DND-41 (cell line): ENCODE measurements around the gene TM9SF2.

Experiments used
- CTCF ChIP-seq: IDR thresholded peaks from 2 replicates; pipeline ENCODE4 v1.5.1; 2012; ENCODE audit warnings: borderline replicate concordance, low read length, moderate library complexity, mild to moderate bottlenecking; ENCODE audit not compliant: poor library complexity, severe bottlenecking; ENCODE audit errors: extremely low read depth
- EZH2 ChIP-seq: IDR thresholded peaks from 3 replicates; pipeline ENCODE4 v1.6.1; 2012; ENCODE audit warnings: borderline replicate concordance, low read depth, mild to moderate bottlenecking, moderate library complexity, low read length, inconsistent platforms; ENCODE audit not compliant: severe bottlenecking

- TF ChIP-seq CTCF, result no peak
- TF ChIP-seq EZH2, result no peak
Measured at GRCh38 chr13:99575376-99576120, 74.3 kb downstream of the TM9SF2 start.
